HG02623 (cell line): ENCODE data around the gene STK24.
A peak's percentile ranks its signal among the peaks of the same experiment; 100 is the strongest.
"Not testable (repeated sequence)": the region's sequence is repeated elsewhere in the genome, so short reads cannot be mapped to it uniquely, and the experiment has no call there.

ENCODE experiments used
- ATAC-seq: cut with Tn5 transposase; IDR thresholded peaks from one replicate; pipeline ENCODE4 v1.9.1; 2021; ENCODE audit warnings: moderate library complexity; ENCODE audit not compliant: unreplicated experiment

Gene STK24

GRCh38 chr13:98576963-98577835, at the start of gene STK24:
Gene STK24 (minus strand): TSS chr13:98577107. CDS start chr13:98576786, 321 bp downstream.
- peak; percentile 60 for ATAC-seq

DNA sequence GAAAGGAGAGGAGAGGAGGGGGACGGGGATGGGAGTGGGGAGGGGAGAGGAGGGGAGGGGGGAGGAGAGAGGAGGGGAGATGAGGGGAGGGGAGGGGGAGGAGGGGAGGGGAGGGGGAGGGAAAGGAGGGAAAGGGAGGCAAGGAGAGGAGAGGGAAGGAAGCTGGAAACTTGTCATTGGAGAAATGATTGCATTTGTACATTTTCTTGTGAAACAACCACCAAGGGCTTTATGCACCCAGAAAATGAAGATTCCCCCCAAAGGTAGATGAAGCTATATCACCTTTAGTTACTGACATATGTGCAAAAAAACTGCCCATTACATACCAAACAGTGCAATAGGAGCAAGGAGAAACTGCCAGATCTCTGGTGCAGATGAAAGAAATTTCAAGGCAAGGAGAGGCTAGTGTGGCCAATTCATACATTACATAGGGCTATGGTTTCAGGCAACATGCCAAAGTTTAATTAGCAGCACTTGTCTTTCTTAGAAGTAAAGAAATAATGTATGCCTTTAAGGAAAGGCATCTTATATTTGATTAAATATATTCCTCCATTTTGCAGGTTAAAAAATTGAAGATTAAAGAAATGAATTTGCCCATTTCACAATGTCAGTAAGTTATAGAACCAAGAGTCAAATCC, 49.5 kb upstream of the STK24 start:
- ATAC-seq: no peak

DNA sequence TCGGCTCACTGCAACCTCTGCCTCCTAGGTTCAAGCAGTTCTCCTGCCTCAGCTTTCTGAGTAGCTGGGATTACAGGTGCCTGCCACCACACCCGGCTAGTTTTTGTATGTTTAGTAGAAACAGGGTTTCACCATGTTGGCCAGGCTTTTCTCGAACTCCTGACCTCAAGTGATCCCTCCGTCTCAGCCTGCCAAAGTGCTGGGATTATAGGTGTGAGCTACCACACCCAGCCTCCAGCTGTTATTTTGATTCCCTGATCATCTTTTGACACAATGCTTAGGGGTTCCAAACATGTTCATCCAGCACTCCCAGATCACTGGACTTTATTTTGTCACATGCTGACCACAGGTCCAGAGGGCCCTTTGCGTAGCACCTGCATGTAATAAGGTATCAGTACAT, 47.7 kb upstream of the STK24 start:
- ATAC-seq: not testable (repeated sequence)

- ATAC-seq: no peak
Measured at GRCh38 chr13:98622931-98623331, 46.0 kb upstream of the STK24 start.

GRCh38 chr13:98619556-98619955, 42.6 kb upstream of the STK24 start:
- ATAC-seq: no peak

DNA sequence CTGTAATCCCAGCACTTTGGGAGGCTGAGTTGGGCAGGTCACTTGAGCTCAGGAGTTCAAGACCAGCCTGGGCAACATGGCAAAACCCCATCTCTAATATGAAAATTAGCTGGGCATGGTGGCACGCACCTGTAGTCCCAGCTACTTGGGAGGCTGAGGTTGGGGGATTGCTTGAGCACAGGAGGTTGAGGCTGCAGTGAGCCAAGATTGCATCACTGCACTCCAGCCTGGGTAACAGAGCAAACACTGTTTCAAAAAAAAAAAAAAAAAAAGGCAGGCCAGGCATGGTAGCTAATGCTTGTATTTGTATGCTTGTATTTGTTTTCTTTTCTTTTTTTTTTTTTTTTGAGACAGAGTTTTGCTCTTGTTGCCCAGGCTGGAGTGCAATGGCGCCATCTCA, 38.7 kb upstream of the STK24 start:
- not testable (repeated sequence) for ATAC-seq

- ATAC-seq: no peak
Measured at GRCh38 chr13:98613591-98613990, 36.7 kb upstream of the STK24 start.

- no peak for ATAC-seq
Measured at GRCh38 chr13:98609756-98610155, 32.8 kb upstream of the STK24 start.

- ATAC-seq: no peak
Measured at GRCh38 chr13:98606296-98606695, 29.4 kb upstream of the STK24 start.

DNA sequence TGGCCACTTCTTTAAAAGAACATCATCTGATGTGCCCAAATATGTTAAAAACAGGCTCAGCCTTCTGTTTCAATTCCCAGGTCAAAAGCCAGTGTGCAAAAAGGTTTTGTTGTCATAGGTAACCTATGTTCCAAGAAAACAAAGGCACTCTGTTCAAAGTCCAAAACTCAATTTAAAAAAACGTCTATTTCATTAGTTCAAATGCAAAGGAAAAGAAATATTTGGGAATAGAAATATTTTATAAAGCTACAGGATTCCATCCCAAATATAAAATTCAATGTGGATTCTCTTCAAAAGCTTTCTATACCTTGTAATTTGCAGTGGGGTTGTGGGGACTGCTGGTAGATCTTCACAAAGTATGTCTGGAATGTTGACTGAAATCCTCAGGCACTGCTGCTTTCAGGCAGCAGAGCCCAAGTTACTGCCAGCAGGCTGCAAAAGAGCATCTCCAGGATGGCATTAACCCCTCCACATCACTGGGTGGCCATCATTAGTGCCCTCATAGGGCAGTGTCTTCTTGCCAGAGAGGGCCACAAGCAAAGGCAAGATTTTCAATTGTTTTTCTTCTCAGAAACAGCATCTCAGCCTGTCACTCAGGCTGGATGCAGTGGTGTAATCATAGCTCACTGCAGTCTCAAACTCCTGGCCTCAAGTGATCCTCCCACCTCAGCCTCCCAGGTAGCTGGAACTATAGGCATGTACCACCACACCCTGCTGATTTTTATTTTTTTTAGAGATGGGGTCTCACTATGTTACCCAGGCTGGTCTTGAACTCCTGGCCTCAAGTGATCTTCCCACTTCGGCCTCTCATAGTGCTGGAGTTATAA, 22.8 kb upstream of the STK24 start:
- no peak for ATAC-seq

DNA sequence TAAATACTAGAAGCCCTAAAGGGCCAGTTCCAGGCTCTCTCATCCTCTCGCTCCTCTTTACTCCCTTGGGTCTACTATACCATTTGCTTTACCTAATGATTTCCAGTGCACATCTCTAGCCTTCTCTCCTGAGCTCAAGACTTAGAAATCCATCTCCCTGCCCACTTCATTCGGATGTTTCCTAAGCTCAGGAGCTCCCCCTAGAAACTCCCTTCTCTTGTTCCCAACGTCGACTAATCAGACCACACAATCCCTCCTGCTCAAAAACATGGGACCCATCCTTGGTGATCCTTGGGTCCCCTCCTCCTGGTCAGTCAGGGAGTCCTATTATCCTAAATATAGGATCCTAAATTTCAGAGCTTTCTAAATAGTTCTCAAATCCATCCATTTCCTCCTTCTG, 21.1 kb upstream of the STK24 start:
- no peak for ATAC-seq

- no peak for ATAC-seq
Measured at GRCh38 chr13:98595134-98595533, 18.2 kb upstream of the STK24 start.

DNA sequence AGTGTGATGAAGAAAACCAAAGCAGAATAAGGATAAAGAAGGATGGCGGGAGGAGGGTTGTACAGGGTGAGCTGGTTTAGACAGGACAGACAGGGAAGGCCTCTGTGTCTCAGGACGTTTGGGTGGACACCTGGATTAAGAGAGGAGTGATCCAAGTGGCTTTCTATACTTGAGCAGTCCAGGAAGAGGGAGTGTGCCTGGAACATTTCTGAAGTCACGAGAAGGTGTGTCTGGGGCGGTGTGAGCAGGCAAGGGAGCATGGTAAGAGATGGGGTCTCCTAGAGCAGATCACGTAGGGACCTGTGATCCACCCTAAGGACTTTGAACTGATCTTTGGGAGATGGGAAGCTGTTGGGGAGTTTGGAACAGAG, 15.4 kb upstream of the STK24 start:
- no peak for ATAC-seq

DNA sequence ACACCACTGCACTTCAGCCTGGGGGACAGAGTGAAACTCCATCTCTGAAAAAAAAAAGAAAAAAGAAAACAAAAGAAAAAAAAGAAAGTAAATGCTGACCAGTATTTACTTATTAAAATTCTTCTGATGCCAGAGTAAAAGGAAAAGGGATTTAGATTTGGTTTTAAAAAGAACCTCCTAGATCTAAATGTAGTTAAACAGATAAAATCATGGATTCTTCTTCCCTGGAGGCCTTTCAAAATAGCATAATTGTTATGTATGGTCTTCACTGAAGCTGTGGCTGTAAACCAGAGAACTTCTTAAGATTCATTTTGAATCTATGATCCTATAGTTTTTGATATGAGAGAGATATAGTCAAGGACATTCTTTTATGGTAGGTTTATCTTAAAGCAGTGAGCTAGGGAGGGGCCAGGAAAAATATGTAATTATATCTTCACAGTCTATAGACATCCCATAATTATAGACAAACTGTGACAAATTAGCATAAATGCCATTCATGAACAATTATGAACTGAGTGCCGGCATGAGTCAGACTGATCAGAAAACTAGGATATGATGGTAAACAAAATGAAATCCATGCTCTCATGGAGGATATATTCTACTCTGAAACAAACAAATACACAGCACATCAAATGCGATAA, 14.9 kb upstream of the STK24 start:
- ATAC-seq: no peak

- ATAC-seq: not testable (repeated sequence)
Measured at GRCh38 chr13:98590471-98590870, 13.6 kb upstream of the STK24 start.

GRCh38 chr13:98589516-98589915, 12.6 kb upstream of the STK24 start:
- ATAC-seq: not testable (repeated sequence)

DNA sequence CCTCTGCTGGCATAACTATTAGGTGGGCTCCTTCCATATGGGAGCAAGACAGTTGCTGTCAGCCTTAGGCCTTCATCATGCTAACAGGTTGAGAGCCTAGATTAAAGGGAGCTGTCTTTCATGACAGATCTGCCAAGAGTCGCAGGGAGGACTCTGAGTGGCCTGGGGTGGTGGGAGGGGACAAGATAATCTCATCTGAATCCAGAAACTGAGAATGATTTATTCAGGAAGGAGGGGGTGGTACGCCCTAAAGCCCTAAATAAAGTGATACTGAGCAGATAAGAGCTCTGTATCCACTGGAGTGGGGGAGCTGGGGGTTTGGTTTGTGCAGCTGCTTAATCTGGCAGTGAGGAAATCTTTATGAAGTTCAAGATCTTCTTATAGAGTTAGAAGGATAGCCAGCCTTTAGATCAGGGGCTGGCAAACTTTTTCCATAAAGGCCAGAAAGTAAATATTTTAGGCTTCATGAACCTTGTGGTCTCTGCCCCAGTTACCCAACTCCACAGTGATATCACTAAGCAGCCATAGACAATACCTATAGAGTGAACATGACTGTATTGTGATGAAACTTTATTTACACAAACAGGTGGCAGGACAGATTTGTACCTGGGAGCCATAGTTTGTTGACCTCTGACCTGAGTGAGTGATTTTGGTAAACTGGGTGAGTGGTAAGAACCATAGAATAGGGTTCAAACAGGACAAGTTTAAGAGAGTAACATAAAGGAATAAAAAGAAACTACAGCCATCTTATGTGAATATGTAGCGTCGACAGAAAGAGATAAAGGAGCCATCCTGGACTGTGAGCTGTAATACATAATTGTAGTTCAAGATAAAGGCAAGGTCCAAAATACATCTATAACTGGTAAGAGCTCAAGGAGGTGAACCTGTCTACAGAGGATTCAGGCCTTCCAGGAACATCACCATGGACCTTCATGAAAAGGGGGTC, 9.8 kb upstream of the STK24 start:
- no peak for ATAC-seq

DNA sequence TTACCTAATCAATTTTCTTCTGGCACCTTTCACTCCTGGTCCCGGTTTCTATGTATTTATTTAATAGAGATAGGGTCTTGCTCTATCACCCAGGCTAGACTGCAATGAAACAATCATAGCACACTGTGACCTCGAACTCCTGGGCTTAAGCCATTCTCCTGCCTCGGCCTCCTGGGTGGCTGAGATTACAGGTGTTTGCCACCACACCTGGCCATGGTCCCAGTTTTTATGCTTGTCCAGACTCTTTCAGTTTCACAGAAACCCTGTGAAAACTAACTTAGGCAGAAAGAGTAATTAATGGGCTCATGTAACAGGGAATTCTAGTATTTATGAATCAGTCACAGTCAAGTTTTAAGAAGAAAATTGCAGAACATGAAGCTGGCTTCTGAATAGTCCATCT, 9.0 kb upstream of the STK24 start:
- ATAC-seq: no peak

DNA sequence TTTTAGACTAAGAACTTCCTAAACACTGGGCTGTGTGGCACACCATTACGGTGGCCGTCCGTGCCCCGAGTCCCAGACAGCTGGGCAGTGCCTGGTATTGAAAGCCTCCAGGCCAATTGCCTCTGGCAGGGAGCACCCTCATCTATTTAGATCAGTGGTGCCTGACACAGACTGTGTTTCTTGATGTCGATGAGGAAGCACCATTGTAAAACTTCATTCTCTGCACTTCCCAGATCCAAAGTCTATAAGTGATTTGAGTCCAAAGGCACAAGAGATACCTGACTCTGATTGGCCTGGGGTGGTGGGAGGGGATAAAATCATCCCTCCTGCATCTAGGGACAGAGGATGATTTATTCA, 8.5 kb upstream of the STK24 start:
- ATAC-seq: no peak
